Gastroesophageal sphincter (tissue), 4 donors: Measurements from ENCODE around the gene SPESP1. TPM values are rescaled to one million over a fixed set of nuclear protein-coding genes. Genes with fewer than 3 reads are reported as not detected.

ENCODE experiments used
- ATAC-seq: fragments of 150-250 bp; one replicate; pipeline ENCODE4 v1.9.1; 2016; ENCODE audit warnings: mild to moderate bottlenecking, moderate library complexity
- H3K27ac ChIP-seq, 4 donors: fragments of 200-600 bp; sonication (generic) in 3 of 4; 1 replicate in 3 of 4; 2 replicates in 1 of 4; pipeline ENCODE4 v1.5.1; 2016 to 2019
- H3K27me3 ChIP-seq: fragments of 200-600 bp; sonication (generic); one replicate; pipeline ENCODE4 v1.5.1; 2019
- H3K36me3 ChIP-seq, 2 donors: fragments of 200-600 bp; sonication (generic); one replicate each; pipeline ENCODE4 v1.5.1; 2019; ENCODE audit warnings: control low read depth in 1 of 2
- H3K4me1 ChIP-seq, 3 donors: fragments of 200-600 bp; sonication (generic); 1 replicate in 2 of 3; 2 replicates in 1 of 3; pipeline ENCODE4 v1.5.1; 2016 to 2019; ENCODE audit warnings: control low read depth in 2 of 3
- H3K4me3 ChIP-seq, 2 donors: fragments of 200-600 bp; sonication (generic); one replicate each; pipeline ENCODE4 v1.5.1; 2019; ENCODE audit warnings: mild to moderate bottlenecking in 1 of 2, moderate library complexity in 1 of 2
- H3K9me3 ChIP-seq, 3 donors: fragments of 200-600 bp; sonication (generic); one replicate each; pipeline ENCODE4 v1.5.1; 2017 to 2019; ENCODE audit warnings: control low read depth in 2 of 3
- CTCF ChIP-seq, 4 experiments: fragments of 200-600 bp in 2 of 4; fragments of 450-650 bp in 2 of 4; sonication (generic) in 1 of 4; IDR thresholded peaks; one replicate each; pipeline ENCODE4 v1.5.1; 2017 to 2019; ENCODE audit warnings: antibody characterized with exemption in 4 of 4, mild to moderate bottlenecking in 2 of 4, moderate library complexity in 2 of 4
- EP300 ChIP-seq: sonication (generic); formaldehyde crosslinking; IDR thresholded peaks from one replicate; pipeline ENCODE4 v1.6.1; 2017; ENCODE audit warnings: antibody characterized with exemption, mild to moderate bottlenecking
- POLR2A ChIP-seq, 2 donors: fragments of 450-650 bp; IDR thresholded peaks; one replicate each; pipeline ENCODE4 v1.6.1; 2017; ENCODE audit warnings: antibody characterized with exemption in 2 of 2, mild to moderate bottlenecking in 2 of 2, moderate library complexity in 1 of 2
- POLR2AphosphoS5 ChIP-seq: sonication (generic); formaldehyde crosslinking; IDR thresholded peaks from one replicate; pipeline ENCODE4 v1.6.1; 2017; ENCODE audit warnings: antibody characterized with exemption
- WGBS, 2 donors: methylation state at CpG; one replicate each; pipeline ENCODE4 v1.1.5; 2018; ENCODE audit warnings: low coverage in 1 of 2; 5-methylcytosine and 5-hydroxymethylcytosine counted together
- total RNA-seq, 4 donors: library from RNA; depleted of rRNA; stranded (reverse); fragments of >200 nt; gene quantifications; one replicate each; pipeline ENCODE4 v1.1.0, GENCODE V29; 2016

SPESP1 gene
- total RNA-seq, 4 donors from 2014 or later = 1.6 to 5.9 (median 2.7) TPM

GRCh38 chr15:68909601-68910100, 20.7 kb upstream of the SPESP1 start:
- Histone ChIP-seq H3K27ac (no peak overlapping the region), H3K27me3 (peaks cover 4% of the 10 kb centered on the region), H3K36me3 (no peaks in the 10 kb centered on the region), H3K4me1 (no peaks in the 10 kb centered on the region), H3K4me3 (no peak overlapping the region), H3K9me3 (no peaks in the 10 kb centered on the region)
- TF ChIP-seq POLR2AphosphoS5 = no peak
- TF ChIP-seq POLR2A (IDR thresholded peaks at IDR 0.05) = no peak
- TF ChIP-seq CTCF (IDR thresholded peaks at IDR 0.05) = no peak
- TF ChIP-seq EP300 = no peak
- ATAC-seq = no peak

GRCh38 chr15:68910341-68910740, 20.0 kb upstream of the SPESP1 start:
- no peak for ATAC-seq
- TF ChIP-seq CTCF (IDR thresholded peaks at IDR 0.05) = no peak
- no peak for TF ChIP-seq POLR2AphosphoS5
- no peak for TF ChIP-seq POLR2A (IDR thresholded peaks at IDR 0.05)
- TF ChIP-seq EP300 = no peak
- H3K36me3 ChIP-seq = no peaks in the 10 kb centered on the region

GRCh38 chr15:68910816-68911215, 19.5 kb upstream of the SPESP1 start:
- H3K9me3 ChIP-seq = peaks cover 0 to 3% (median 0%) of the 10 kb centered on the region in 3 donors
- no peak overlapping the region for H3K4me3 ChIP-seq
- no peak for TF ChIP-seq EP300
- H3K36me3 ChIP-seq = no peaks in the 10 kb centered on the region
- 73 to 79% methylated on average over 2 of the region's 2 CpGs for WGBS, 2 donors
- peaks cover 4% of the 10 kb centered on the region for H3K27me3 ChIP-seq
- H3K4me1 ChIP-seq = no peaks in the 10 kb centered on the region
- H3K27ac ChIP-seq = no peak overlapping the region
- ATAC-seq = no peak

More at GRCh38 chr15:68910341-68910740, 20.0 kb upstream of the SPESP1 start:
- Histone ChIP-seq H3K9me3 (no peaks in the 10 kb centered on the region), H3K4me3 (no peak overlapping the region), H3K27ac (no peak overlapping the region), H3K27me3 (peaks cover 4% of the 10 kb centered on the region), H3K4me1 (no peaks in the 10 kb centered on the region)

- Histone ChIP-seq H3K27ac (no peak overlapping the region), H3K4me3 (no peak overlapping the region), H3K36me3 (no peaks in the 10 kb centered on the region), H3K9me3 (no peaks in the 10 kb centered on the region), H3K4me1 (no peaks in the 10 kb centered on the region), H3K27me3 (peaks cover 12% of the 10 kb centered on the region)
- TF ChIP-seq POLR2AphosphoS5 (no peak), CTCF (IDR thresholded peaks at IDR 0.05) (no peak), EP300 (no peak), POLR2A (IDR thresholded peaks at IDR 0.05) (no peak)
- 0% methylated on average over 1 of the region's 1 CpG for WGBS, 2 donors
- ATAC-seq = no peak
Observed at GRCh38 chr15:68921926-68922325, 8.4 kb upstream of the SPESP1 start.

GRCh38 chr15:68924866-68925560, 5.3 kb upstream of the SPESP1 start:
- no peak overlapping the region for H3K4me3 ChIP-seq
- ATAC-seq = peak; percentile 79
- no peaks in the 10 kb centered on the region for H3K36me3 ChIP-seq
- WGBS, 2 donors = 0% methylated on average over 3 to 8 of the region's 8 CpGs
- H3K4me1 ChIP-seq = no peaks in the 10 kb centered on the region
- peak; percentile 43 to 79 (median 56) for TF ChIP-seq CTCF (IDR thresholded peaks at IDR 0.05)
- TF ChIP-seq POLR2A (IDR thresholded peaks at IDR 0.05) = no peak
- H3K27me3 ChIP-seq = peaks cover 18% of the 10 kb centered on the region
- H3K27ac ChIP-seq = no peak overlapping the region
- H3K9me3 ChIP-seq = no peaks in the 10 kb centered on the region
